Activated CD4-positive, alpha-beta memory T cell treated with anti-CD3 and anti-CD28 coated beads, Interleukin-2, amount 10 ng/mL, durations not matched to agents 7 days and 5 days (primary cell): ENCODE measurements around the gene BMERB1. TPM values are rescaled to one million over a fixed set of nuclear protein-coding genes. Genes with fewer than 3 reads are reported as not detected.
"Not testable (repeated sequence)": the region's sequence is repeated elsewhere in the genome, so short reads cannot be mapped to it uniquely, and the experiment has no call there.

Experiments
- CTCF ChIA-PET: fragments of 350-600 bp; sonication (Branson Sonifier 250); formaldehyde crosslinking; loops from one replicate; lab custom pipeline; 2021; ENCODE audit warnings: antibody characterized with exemption, inconsistent platforms; lab: Charles Lee
- POLR2A ChIA-PET: fragments of 350-600 bp; sonication (Branson Sonifier 250); formaldehyde crosslinking; loops from one replicate; lab custom pipeline; 2021; ENCODE audit warnings: antibody characterized with exemption; lab: Charles Lee
- DNase-seq: peaks from one replicate; pipeline ENCODE4 v3.0.0-alpha.2; 2020
- H3K27ac Mint-ChIP-seq: one replicate; pipeline ENCODE4 v1.8.0; 2021; ENCODE audit warnings: mild to moderate bottlenecking, mixed read lengths
- H3K27me3 Mint-ChIP-seq: one replicate; pipeline ENCODE4 v1.8.0; 2021; ENCODE audit warnings: mixed read lengths
- H3K36me3 Mint-ChIP-seq: one replicate; pipeline ENCODE4 v1.8.0; 2021; ENCODE audit warnings: low read depth, mixed read lengths
- H3K4me1 Mint-ChIP-seq: one replicate; pipeline ENCODE4 v1.8.0; 2021; ENCODE audit warnings: mixed read lengths
- H3K4me3 Mint-ChIP-seq: one replicate; pipeline ENCODE4 v1.8.0; 2021; ENCODE audit warnings: mild to moderate bottlenecking, mixed read lengths
- H3K9me3 Mint-ChIP-seq: one replicate; pipeline ENCODE4 v1.8.0; 2021; ENCODE audit warnings: mixed read lengths
- total RNA-seq, 2 experiments: library from RNA; stranded (reverse); gene quantifications; one replicate each; pipeline ENCODE4 v1.2.3, GENCODE V29; 2021

BMERB1 gene
- 1 to 10 TPM; 4.7 to 6.4 TPM for total RNA-seq

GRCh38 chr16:15434425-15435215 lies at the start of gene BMERB1:
TSS of gene BMERB1 (plus strand) at chr16:15434588. CDS start at chr16:15434654, 66 bp downstream.
- ChIA-PET CTCF (interaction anchor here (0.6 to 1.2 kb wide), 2 partner anchors 116 to 180 kb away, joined by 3 to 4 read pairs; no protein-coding TSS in a partner anchor), POLR2A (no interaction called here)
- H3K27ac Mint-ChIP-seq: no peak within 1 kb of the TSS
- H3K36me3 Mint-ChIP-seq: no peaks in the 10 kb centered on the region
- DNase-seq: peak; percentile 56
- H3K4me3 Mint-ChIP-seq: peak within 1 kb of the TSS; percentile 80
- H3K27me3 Mint-ChIP-seq: peaks cover 17% of the 10 kb centered on the region
- H3K4me1 Mint-ChIP-seq: peaks cover 17% of the 10 kb centered on the region
- no peaks in the 10 kb centered on the region for H3K9me3 Mint-ChIP-seq

DNA sequence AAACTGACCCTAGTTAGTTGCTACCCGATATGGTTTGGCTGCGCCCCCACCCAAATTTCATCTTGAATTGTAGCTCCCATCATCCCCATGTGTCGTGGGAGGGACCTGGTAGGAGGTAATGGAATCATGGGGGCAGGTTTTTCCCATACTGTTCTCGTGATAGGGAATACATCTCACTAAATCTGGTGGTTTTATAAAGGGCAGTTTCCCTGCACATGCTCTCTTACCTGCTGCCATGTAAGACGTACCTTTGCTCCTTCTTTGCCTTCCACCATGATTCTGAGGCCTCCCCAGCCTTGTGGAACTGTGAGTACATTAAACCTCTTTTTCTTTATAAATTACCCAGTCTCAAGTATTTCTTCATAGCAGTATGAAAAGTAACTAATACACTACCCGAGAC lies 46.3 kb upstream of the BMERB1 start:
- H3K9me3 Mint-ChIP-seq, CTCF ChIA-PET, H3K27ac Mint-ChIP-seq, POLR2A ChIA-PET, DNase-seq, H3K36me3 Mint-ChIP-seq, H3K4me1 Mint-ChIP-seq, H3K4me3 Mint-ChIP-seq: not testable (repeated sequence)
- H3K27me3 Mint-ChIP-seq: peaks cover 19% of the 10 kb centered on the region

- H3K9me3 Mint-ChIP-seq, DNase-seq, H3K4me3 Mint-ChIP-seq, H3K4me1 Mint-ChIP-seq, H3K36me3 Mint-ChIP-seq, CTCF ChIA-PET, POLR2A ChIA-PET, H3K27ac Mint-ChIP-seq: not testable (repeated sequence)
- H3K27me3 Mint-ChIP-seq: peaks cover 20% of the 10 kb centered on the region
These were observed 44.5 kb upstream of the BMERB1 start for GRCh38 chr16:15389916-15390315.

DNA sequence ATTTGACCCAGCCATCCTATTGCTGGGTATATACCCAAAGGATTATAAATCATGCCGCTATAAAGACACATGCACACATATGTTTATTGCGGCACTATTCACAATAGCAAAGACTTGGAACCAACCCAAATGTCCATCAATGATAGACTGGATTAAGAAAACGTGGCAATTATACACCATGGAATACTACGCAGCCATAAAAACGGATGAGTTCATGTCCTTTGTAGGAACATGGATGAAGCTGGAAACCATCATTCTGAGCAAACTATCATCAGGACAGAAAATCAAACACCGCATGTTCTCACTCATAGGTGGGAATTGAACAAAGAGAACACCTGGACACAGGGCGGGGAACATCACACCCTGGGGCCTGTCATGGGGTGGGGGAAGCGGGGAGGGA lies 41.4 kb upstream of the BMERB1 start:
- CTCF ChIA-PET: not testable (repeated sequence)

DNA sequence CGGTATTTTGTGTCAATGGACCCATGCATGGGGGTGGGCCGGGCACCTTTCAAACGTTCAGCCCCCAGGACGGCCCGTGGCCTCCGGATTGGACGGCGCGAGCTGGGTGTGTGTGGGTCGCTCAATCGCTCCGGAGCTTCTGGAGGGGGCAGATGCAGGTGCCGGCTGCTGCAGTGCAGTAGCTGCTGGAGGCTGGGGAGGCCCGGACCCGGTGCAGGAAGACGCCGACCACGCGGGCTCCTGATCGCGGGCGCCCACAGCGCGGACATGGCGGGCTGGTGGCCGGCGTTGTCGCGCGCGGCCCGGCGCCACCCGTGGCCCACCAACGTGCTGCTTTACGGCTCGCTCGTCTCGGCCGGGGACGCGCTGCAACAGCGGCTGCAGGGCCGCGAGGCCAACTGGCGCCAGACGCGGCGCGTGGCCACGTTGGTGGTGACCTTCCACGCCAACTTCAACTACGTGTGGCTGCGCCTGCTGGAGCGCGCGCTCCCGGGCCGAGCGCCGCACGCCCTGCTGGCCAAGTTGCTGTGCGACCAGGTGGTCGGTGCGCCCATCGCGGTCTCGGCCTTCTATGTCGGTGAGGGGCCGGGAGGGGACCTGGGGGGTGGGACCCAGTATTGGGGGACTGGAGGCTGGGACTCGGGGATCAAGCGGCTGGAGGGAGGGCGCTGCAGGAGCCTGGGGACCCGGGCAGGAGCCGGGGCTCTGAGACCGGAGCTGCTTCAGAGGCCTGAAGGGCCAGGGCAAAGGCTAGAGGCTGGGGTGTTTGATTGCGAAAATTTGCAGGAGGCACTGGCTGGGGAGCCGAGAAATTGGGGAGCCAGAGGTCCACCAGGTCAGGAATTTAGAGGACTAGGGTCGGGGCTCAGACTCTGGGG lies 38.5 kb upstream of the BMERB1 start, which contains the start of gene MPV17L:
TSS of gene MPV17L (plus strand) at position 124 of the 878 bp plus-strand sequence. CDS start at position 268, 144 bp downstream.
- H3K4me1 Mint-ChIP-seq, H3K4me3 Mint-ChIP-seq, H3K36me3 Mint-ChIP-seq, POLR2A ChIA-PET, CTCF ChIA-PET, H3K27ac Mint-ChIP-seq, H3K9me3 Mint-ChIP-seq, DNase-seq: not testable (repeated sequence)
- H3K27me3 Mint-ChIP-seq: peaks cover 27% of the 10 kb centered on the region

More for the DNA sequence above, 41.4 kb upstream of the BMERB1 start:
- H3K36me3 Mint-ChIP-seq, H3K4me1 Mint-ChIP-seq, DNase-seq, H3K4me3 Mint-ChIP-seq, H3K27ac Mint-ChIP-seq, H3K9me3 Mint-ChIP-seq, POLR2A ChIA-PET: not testable (repeated sequence)
- peaks cover 26% of the 10 kb centered on the region for H3K27me3 Mint-ChIP-seq

GRCh38 chr16:15396509-15396829 lies 37.9 kb upstream of the BMERB1 start:
- H3K4me3 Mint-ChIP-seq, POLR2A ChIA-PET, H3K27ac Mint-ChIP-seq, DNase-seq, H3K4me1 Mint-ChIP-seq, CTCF ChIA-PET, H3K36me3 Mint-ChIP-seq, H3K9me3 Mint-ChIP-seq: not testable (repeated sequence)
- H3K27me3 Mint-ChIP-seq: peaks cover 24% of the 10 kb centered on the region

DNA sequence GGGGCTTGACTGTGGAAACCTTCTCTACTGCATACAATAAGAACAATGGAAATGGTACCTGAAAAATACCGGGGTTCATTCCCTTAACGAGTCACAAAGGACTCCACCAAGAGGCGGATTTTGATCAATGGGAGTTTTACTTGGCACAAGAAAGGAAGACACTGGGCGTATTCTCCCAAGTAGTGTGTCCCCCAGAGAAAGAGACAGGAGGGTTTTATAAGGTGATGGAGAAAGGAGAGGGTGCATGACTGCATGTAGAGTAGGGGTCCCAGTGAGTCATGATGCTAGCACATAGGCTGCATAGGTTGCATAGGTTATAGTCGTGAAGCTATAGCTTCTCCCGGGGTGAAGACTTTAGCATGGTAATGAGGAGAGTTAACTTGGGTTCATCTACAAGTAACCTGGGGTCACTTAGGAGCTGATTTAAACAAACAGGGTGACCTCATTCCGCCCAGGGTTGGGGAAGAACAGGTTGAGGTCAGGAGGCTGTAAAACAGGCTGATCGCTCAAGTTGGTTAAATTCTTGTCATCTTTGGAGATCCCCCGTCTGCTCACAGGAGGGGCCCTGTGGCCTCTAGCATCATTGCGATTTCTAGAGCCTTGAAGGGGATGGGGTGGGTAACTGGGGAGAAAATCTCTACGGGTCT lies 37.3 kb upstream of the BMERB1 start:
- Mint-ChIP-seq H3K27ac (no peak overlapping the region), H3K4me1 (no peaks in the 10 kb centered on the region), H3K9me3 (no peaks in the 10 kb centered on the region), H3K36me3 (no peaks in the 10 kb centered on the region), H3K4me3 (no peak overlapping the region), H3K27me3 (peaks cover 22% of the 10 kb centered on the region)
- ChIA-PET POLR2A (no interaction called here), CTCF (no interaction called here)
- DNase-seq: no peak

DNA sequence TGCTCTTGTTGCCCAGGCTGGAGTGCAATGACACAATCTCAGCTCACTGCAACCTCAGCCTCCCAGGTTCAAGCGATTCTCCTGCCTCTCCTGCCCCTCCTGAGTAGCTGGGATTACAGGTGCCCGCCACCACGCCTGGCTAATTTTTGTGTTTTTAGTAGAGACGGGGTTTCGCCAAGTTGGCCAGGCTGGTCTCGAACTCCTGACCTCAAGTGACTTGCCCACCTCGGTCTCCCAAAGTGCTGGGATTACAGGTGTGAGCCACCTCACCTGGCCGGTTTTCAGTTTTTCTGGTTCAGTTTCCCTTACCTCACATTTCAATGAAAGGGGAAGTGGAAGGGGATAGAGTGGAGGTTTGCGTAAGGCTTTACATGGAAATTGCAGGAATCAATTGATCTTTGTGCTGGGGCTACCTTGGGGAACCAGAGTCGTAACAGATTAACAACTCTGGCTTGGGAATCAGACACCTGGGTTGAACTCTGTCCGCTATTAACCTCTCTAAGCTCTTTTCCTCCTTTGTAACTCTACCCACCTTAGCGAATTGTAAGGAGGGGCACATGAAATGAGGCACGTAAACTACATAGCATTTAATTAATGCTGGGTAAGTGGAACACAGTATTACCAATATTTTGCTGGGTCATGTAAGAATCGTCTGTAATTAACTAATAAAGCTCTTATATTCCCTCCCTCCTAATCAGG lies 35.6 kb upstream of the BMERB1 start:
- H3K4me3 Mint-ChIP-seq: no peak overlapping the region
- no peaks in the 10 kb centered on the region for H3K9me3 Mint-ChIP-seq
- H3K27me3 Mint-ChIP-seq: peaks cover 20% of the 10 kb centered on the region
- ChIA-PET CTCF (interaction anchor here (0.6 to 1.4 kb wide), 2 partner anchors 20 to 296 kb away, joined by 3 to 5 read pairs; no protein-coding TSS in a partner anchor), POLR2A (no interaction called here)
- H3K4me1 Mint-ChIP-seq: no peaks in the 10 kb centered on the region
- H3K36me3 Mint-ChIP-seq: no peaks in the 10 kb centered on the region
- no peak overlapping the region for H3K27ac Mint-ChIP-seq
- DNase-seq: no peak

DNA sequence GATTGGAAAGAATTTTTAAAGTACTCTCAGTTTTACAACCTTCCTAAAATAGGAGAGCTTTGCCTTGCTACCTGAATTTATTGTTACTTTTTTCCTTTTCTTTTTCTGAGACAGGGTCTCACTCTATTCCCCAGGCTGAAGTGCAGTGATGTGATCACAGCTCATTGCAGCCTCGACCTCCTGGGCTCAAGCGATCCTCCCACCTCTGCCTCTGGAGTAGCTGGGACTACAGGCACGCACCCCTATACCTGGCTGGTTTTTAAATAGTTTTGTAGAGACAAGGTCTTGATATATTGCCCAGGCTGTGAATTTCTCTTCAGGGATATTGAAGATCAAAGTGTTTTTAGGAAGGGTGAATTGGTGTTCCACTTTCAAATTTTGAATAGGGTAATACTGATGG lies 35.1 kb upstream of the BMERB1 start:
- Mint-ChIP-seq H3K27ac (no peak overlapping the region), H3K36me3 (no peaks in the 10 kb centered on the region), H3K9me3 (no peaks in the 10 kb centered on the region), H3K4me1 (no peaks in the 10 kb centered on the region), H3K27me3 (peaks cover 20% of the 10 kb centered on the region), H3K4me3 (no peak overlapping the region)
- ChIA-PET CTCF (interaction anchor here (1.4 kb wide), 1 partner anchor 19 kb away, joined by 3 read pairs; no protein-coding TSS in a partner anchor), POLR2A (no interaction called here)
- no peak for DNase-seq

GRCh38 chr16:15400314-15400713 lies 34.1 kb upstream of the BMERB1 start:
- POLR2A ChIA-PET, H3K36me3 Mint-ChIP-seq, H3K9me3 Mint-ChIP-seq, H3K27ac Mint-ChIP-seq, DNase-seq, H3K4me1 Mint-ChIP-seq, CTCF ChIA-PET, H3K4me3 Mint-ChIP-seq: not testable (repeated sequence)
- peaks cover 16% of the 10 kb centered on the region for H3K27me3 Mint-ChIP-seq

DNA sequence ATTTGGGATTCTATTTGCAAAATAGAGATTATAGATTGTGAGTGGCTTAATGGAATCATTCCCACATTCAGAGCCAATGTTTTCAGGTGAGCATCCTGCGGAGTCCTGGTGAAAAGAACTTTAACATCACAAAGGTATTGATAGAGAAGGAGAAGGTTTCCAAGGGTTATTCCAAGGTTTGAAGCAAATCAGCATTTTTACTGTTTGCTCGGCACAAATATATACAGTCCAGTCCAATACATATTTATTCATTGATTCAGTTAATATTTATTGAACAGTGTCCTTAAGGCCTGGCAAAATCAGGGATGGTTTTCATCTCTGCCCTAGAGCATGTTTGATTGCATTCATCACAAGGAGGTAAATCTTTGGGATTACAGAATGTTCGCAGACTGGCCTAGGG lies 32.4 kb upstream of the BMERB1 start:
- CTCF ChIA-PET: no interaction called here
- Mint-ChIP-seq H3K4me1 (no peaks in the 10 kb centered on the region), H3K4me3 (no peak overlapping the region), H3K27ac (no peak overlapping the region), H3K27me3 (peaks cover 9% of the 10 kb centered on the region), H3K9me3 (no peaks in the 10 kb centered on the region), H3K36me3 (no peaks in the 10 kb centered on the region)
- POLR2A ChIA-PET: no interaction called here
- DNase-seq: no peak

DNA sequence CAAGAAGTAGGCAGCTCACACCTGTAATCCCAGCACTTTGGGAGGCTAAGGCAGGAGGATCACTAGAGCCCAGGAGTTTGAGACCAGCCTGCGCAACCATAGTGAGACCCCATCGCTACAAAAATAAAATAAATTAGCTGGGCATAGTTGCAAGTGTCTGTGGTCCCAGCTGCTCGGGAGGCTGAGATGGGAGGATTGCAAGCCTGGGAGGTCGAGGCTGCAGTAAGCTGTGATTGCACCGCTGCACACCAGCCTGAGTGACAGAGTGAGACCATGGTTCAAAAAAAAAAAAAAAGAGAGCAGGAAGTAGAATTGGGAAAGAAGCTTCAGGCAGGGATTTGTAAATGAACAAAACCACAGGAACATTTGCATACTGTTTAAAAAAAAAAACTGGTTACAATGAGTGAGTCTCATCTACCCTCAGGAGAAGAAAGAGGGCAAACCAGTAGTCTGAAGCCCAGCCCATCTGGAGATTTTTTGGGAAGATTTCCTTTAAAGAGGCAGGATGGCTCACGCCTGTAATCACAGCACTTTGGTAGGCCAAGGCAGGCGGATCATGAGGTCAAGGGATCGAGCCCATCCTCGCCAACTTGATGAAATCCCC lies 30.9 kb upstream of the BMERB1 start:
- ChIA-PET CTCF (interaction anchor here (0.7 kb wide), 1 partner anchor 237 kb away, joined by 4 read pairs; no protein-coding TSS in a partner anchor), POLR2A (no interaction called here)
- Mint-ChIP-seq H3K27ac (no peak overlapping the region), H3K4me3 (no peak overlapping the region), H3K9me3 (no peaks in the 10 kb centered on the region), H3K4me1 (no peaks in the 10 kb centered on the region), H3K27me3 (peaks cover 3% of the 10 kb centered on the region), H3K36me3 (no peaks in the 10 kb centered on the region)
- no peak for DNase-seq
